ENCODE data around the gene SGPL1.
"Not testable (repeated sequence)": the region's sequence is repeated elsewhere in the genome, so short reads cannot be mapped to it uniquely, and the experiment has no call there.

Gene SGPL1, protein sequence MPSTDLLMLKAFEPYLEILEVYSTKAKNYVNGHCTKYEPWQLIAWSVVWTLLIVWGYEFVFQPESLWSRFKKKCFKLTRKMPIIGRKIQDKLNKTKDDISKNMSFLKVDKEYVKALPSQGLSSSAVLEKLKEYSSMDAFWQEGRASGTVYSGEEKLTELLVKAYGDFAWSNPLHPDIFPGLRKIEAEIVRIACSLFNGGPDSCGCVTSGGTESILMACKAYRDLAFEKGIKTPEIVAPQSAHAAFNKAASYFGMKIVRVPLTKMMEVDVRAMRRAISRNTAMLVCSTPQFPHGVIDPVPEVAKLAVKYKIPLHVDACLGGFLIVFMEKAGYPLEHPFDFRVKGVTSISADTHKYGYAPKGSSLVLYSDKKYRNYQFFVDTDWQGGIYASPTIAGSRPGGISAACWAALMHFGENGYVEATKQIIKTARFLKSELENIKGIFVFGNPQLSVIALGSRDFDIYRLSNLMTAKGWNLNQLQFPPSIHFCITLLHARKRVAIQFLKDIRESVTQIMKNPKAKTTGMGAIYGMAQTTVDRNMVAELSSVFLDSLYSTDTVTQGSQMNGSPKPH

DNA sequence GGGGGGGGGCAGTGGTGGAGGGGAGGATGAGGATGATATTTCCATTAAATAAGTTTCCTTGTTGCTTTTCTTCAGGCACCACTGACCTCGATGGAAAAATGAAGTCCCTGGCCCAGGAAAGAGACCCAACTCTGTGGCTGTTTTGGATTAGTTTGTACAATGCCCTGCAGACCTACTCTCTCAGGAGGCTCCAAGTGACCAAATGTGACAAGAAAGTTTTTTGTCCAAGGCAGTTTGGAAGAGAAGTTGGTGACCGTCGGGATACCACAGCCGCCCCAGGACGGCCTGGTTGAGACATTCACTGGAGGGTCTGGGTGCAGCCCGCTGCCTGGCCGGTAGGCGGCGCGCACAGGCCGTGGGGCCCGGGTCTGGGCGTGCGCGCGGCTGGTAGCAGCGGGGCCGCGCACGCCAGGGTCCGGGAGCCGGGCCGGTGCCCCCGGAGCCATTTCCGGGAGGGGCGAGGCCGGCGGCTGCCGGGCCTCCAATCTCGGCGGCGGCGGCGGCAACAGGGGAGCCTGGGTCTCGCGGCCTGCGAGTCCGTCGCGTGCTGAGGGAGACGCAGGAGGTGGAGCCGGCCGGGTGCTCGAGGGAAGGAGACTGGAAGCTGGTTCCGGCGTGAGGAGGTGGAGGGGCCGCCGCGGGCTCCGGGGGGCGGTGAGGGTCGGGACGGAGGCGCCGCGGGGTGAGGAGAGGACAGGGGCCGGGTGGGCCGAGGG is at the start of gene SGPL1:
TSS of gene SGPL1 (plus strand) at position 445 of the 716 bp plus-strand sequence. CDS start 906 bp downstream, outside the sequence.
- peak; percentile 78 for DNase-seq

DNA sequence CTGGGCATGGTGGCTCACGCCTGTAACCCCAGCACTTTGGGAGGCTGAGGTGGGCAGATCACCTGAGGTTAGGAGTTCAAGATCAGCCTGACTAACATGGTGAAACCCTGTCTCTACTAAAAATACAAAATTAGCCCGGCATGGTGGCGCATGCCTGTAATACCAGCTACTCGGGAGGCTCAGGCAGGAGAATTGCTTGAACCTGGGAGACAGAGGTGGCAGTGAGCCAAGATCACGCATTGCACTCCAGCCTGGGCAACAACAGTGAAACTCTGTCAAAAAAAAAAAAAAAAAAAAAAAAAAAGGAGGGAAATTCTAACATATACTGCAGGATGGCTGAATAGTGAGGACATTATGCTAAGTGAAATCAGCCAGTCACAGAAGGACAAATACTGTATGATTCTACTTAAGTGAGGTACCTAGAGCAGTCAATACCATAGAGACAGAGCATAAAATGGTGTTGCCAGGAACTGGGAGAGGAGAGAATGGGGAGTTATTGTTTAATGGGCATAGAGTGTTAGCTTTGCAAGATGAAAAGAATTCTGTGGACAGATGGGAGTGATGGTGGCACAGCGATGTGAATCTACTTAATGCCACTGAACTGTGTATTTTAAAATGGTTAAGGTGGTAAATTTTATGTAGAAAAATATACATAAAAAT is 47.6 kb upstream of the SGPL1 start:
- not testable (repeated sequence) for DNase-seq

DNA sequence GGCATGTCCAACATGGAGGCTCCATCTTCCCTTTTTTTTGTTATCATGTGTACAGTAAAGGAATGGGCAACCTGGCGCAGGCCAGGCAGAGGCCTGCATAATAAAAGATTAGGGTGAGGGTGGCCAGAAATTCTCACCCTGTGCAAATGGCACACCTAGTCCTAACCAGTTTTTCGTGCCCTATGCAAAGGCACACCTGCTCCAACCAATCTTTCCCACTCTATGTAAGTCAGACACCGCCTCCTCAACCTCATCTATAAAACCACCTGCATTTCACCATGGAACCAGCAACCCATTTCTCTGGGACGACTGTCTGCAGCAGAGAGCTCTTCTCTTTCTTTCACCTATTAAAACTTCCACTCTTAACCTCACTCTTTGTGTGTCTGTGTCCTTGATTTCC is 46.6 kb upstream of the SGPL1 start:
- DNase-seq: no peak

DNA sequence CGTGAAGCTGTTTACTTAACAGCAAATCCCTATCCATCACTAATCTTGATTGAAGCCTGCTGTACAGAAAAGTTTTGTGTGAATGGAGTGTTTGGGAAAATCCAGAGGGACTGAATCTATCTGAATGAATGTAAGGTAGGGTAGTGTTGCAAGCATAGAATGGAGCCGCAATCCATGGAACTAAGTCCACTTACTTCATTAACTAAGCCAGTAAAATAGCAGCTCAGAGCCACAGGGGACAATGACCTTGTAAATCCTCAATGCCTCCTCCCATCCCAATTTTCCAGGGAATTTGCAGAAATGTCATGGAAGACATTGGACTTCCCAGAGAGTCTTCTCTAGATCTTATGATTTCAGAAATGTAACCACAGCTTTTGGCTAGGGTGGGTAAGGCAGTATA is 45.7 kb upstream of the SGPL1 start:
- DNase-seq: no peak

DNA sequence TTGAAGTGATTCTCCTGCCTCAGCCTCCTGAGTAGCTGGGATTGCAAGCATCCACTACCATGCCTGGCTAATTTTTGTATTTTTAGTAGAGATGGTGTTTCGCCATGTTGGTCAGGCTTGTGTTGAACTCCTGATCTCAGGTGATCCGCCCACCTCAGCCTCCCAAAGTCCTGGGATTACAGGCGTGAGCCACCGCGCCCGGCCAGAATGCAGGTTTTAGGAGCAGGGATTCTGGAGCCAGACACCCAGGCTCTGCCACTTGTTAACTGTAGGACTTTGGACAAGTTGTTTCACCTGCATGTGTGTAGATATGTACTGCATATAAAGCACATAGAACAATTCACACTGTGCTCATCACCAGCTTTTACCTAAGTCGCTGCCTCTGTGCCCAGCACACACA is 45.2 kb upstream of the SGPL1 start:
- not testable (repeated sequence) for DNase-seq

DNA sequence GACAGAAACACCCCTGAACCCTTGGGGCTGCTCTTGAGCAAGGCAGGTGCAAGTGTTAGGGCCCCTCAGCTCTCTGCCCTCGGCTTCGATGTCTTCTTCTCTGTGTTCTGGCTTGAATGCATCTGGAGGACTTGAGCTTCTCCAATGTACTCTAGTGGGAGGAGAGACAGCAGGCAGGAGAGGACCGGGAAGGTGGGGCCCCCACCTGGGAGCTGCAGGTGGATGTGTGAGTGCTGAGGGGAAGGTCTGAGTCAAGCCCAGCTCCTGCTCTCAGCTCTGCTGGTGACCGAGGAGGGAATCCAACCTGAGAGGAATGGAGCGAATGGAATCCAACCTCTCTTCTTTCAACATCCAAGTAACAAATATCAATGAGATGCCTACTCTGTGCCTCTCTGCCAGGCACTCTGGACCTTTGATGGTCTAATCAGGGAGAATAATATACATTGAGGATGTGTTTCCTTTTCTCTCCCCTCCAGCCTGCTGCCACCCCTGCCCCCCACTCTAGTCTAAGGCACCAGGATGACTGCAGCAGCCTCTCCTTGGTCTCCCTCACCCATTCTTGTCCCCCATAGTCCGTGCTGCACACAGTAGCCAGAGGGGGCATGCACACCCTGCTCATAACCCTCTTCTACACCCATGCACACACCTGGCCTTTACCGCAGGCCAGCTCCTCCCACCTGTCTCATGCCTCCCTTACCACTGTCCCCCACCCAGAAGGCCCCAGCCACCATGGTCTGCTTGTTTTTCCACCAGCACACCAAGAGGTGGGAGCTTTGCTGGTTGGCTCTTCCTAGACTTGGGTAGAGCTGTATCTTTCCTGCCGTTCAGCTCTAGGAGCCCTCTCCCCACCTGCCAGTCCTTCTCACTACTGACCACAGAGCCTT is 44.2 kb upstream of the SGPL1 start:
- no peak for DNase-seq

DNA sequence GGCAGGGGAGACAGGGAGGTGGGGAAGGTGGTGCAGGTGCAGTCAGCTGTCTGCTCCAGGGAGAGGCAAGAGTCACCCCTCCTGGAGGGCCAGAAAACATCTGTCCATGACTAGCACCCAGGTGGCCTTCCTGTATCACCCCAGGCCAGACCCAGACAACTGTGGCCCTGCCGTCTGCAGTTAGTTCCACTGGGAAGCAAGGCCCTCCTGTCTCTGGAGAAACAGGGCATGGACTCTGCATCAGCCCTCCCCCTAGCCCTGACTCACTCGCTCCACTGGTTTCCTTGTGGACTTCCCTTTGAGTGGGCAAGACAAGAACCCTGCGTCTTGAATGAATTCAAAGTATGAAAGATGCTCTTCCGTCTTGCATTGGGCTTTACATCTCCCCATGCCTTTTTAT is 43.1 kb upstream of the SGPL1 start:
- no peak for DNase-seq

DNA sequence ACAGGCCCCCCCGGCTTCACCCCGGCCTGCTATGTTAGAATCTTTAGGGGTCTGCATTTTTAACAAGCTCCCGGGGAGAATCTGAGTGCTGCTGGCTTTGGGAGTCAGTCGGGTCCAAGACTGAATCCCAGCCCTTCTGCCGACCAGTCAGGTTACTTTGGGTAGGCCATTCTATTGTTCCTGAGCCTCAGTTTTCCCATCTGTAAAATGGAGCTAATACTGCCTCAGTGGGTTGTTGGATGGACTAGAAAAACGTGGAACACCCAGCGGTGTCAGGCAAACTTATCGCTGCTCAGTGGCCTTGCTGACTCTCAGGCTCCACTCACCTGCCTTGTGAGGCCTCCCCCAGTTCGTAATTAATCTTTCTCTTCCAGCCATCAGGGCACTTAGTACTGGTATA is 42.3 kb upstream of the SGPL1 start:
- no peak for DNase-seq

DNA sequence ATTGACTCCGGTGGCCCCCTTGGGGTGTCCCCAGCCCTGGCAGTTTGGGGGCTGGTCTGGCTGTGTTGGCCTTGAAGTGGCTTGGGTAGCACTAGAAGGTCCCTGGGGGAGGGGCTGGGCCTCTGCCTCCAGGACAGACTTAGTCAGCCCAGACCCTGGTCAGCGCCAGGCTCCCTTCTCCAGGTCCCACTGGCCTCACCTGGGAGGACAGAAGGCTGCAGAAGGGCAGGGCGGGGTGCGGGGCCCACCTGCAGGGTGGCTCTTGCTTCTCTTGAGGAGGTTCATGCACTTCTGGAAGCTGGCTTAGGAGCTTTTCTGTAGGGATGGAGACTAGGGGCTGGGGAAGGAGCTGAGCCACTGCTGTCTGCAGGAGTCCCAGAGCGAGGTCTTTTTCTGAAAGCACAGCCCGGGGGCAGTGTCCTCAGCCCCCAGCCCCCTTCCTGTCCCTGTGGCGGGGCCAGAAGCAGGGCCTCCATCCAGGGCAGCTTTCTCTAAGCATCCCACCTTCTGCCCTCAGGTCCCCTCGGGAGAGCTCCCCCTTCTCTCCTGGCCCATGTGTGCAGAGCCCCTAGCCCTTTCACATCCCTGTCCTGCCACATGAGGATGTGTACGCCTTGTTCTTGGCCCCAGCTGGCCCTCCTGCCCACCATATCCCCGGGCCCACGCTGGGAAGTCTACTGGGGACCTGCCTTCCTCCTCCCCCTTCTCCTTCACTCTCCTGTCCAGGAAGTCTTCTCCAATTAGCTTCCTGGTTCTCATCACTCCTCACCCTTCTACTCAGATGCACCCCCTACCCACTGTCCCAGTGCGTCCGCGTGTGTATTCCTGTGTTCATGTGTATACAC is 41.6 kb upstream of the SGPL1 start:
- DNase-seq: no peak

GRCh38 chr10:70774810-70775678 is 40.7 kb upstream of the SGPL1 start:
- DNase-seq: no peak

- DNase-seq: no peak
Measured at GRCh38 chr10:70775679-70776454, 39.9 kb upstream of the SGPL1 start.

DNA sequence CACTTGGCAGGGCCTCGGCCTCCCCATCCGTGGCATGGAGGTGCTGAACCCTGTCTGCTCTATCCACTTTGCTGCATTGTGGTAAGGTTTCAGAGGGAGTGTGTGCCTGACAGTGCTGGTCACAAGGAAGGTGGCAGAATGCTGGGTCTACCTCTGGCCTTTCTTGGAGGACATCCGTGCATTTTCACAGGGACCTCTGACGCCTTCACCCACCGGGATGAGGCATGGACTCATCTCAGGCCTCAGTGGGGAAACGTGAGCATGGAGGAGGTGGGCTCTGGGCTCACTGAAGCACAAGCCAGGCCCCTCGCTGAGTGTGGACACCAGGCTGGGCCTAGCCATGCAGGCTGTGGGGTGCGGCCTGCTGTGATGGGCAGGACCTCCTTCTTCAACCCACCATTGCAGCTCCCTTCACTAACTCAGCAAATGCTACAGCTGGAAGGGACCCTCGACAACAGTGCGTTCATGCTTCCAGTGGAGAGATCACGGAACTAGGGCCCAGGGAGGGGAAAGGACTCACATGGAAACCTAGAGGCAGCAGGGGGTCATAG is 39.2 kb upstream of the SGPL1 start:
- no peak for DNase-seq

- DNase-seq: no peak
Measured at GRCh38 chr10:70777063-70777875, 38.5 kb upstream of the SGPL1 start.

- DNase-seq: no peak
Measured at GRCh38 chr10:70778267-70778924, 37.4 kb upstream of the SGPL1 start.

DNA sequence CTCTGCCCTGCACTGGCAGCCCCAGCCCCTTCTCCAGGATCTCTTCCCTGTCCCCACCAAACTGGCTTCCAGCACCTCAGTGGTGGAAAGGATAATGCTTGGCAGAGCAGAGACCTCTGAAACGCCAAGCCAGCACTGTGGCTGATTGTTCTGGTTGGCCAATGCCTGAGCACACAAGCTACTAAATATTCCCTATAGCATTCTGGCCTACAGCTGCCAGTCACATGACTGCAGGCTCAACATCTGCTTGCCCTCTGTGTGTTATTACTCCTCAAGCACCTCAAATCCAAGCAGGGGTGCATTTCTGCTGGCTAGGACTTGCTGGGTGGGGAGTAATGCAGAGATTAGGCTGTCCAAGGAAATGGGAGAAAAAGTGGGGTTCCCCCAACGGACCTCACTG is 36.7 kb upstream of the SGPL1 start:
- no peak for DNase-seq

- no peak for DNase-seq
Measured at GRCh38 chr10:70779511-70780369, 36.0 kb upstream of the SGPL1 start.

DNA sequence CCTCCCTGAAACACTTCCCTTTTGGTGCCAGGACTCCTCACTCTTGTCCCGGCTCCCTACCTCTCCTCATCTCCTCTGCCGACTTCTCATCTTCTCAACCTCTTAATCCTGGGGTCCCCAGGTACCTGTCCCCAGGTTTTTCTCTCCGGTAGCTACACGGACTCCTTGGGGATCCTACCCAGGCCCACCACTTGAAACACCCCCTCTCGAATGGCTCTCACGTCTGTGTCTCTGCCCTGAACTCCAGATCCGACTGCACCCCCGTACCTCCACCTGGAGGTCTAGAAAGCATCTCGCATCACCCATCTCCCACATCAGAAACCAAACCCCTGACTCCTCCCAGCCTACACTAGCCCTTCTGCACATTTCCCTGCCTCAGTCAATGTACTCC is 35.4 kb upstream of the SGPL1 start:
- no peak for DNase-seq
